ENCODE measurements around the gene UGT1A5. TPM values are rescaled to one million over a fixed set of nuclear protein-coding genes. Genes with fewer than 3 reads are reported as not detected.
"Not testable (repeated sequence)": the region's sequence is repeated elsewhere in the genome, so short reads cannot be mapped to it uniquely, and the experiment has no call there.

The UGT1A5 gene
- total RNA-seq, 1 donor from 2014 or later, result 1.2 TPM

GRCh38 chr2:233693963-233694362 lies 18.7 kb upstream of the UGT1A5 start:
- no peak for DNase-seq (ENCODE audit: extremely low spot score in 2 of 2)
- H3K27ac ChIP-seq, result no peak overlapping the region
- intact Hi-C loops (cut with DNase I), result no loop called here
- H3K4me3 ChIP-seq, result no peak overlapping the region
- no peaks in the 10 kb centered on the region for H3K36me3 ChIP-seq
- no peaks in the 10 kb centered on the region for H3K9me3 ChIP-seq
- no peaks in the 10 kb centered on the region for H3K27me3 ChIP-seq
- peaks cover 8% of the 10 kb centered on the region for H3K4me1 ChIP-seq
- no peak for TF ChIP-seq POLR2A (IDR thresholded peaks at IDR 0.05)
- no peak for TF ChIP-seq POLR2AphosphoS5 (IDR thresholded peaks at IDR 0.05; ENCODE audit: insufficient read depth in 1 of 2, low read depth in 1 of 2)
- no peak for TF ChIP-seq CTCF (IDR thresholded peaks at IDR 0.05)

- Histone ChIP-seq H3K27me3 (no peaks in the 10 kb centered on the region), H3K27ac (no peak overlapping the region)
Measured at GRCh38 chr2:233698740-233699139, 14.0 kb upstream of the UGT1A5 start.

GRCh38 chr2:233699424-233700027 lies 13.2 kb upstream of the UGT1A5 start:
- no peak overlapping the region for H3K27ac ChIP-seq
- intact Hi-C loops (cut with DNase I), result no loop called here

More at GRCh38 chr2:233698740-233699139, 14.0 kb upstream of the UGT1A5 start:
- no peaks in the 10 kb centered on the region for H3K9me3 ChIP-seq
- TF ChIP-seq POLR2AphosphoS5 (IDR thresholded peaks at IDR 0.05; ENCODE audit: insufficient read depth in 1 of 2, low read depth in 1 of 2) (no peak), POLR2A (IDR thresholded peaks at IDR 0.05) (no peak), CTCF (IDR thresholded peaks at IDR 0.05) (no peak)
- H3K4me3 ChIP-seq, result no peak overlapping the region
- intact Hi-C loops (cut with DNase I), result no loop called here
- no peaks in the 10 kb centered on the region for H3K4me1 ChIP-seq
- DNase-seq (ENCODE audit: extremely low spot score in 2 of 2), result no peak
- H3K36me3 ChIP-seq, result no peaks in the 10 kb centered on the region

GRCh38 chr2:233700028-233700635 lies 12.6 kb upstream of the UGT1A5 start:
- no peak overlapping the region for H3K4me3 ChIP-seq
- H3K27ac ChIP-seq, result no peak overlapping the region
- no peaks in the 10 kb centered on the region for H3K27me3 ChIP-seq
- no peaks in the 10 kb centered on the region for H3K36me3 ChIP-seq
- TF ChIP-seq POLR2A (IDR thresholded peaks at IDR 0.05) (no peak), CTCF (IDR thresholded peaks at IDR 0.05) (no peak), POLR2AphosphoS5 (IDR thresholded peaks at IDR 0.05; ENCODE audit: insufficient read depth in 1 of 2, low read depth in 1 of 2) (peak in 1 of 2 donors; percentile 43)
- no peak for DNase-seq (ENCODE audit: extremely low spot score in 2 of 2)
- no peaks in the 10 kb centered on the region for H3K4me1 ChIP-seq
- intact Hi-C loops (cut with DNase I), result no loop called here
- no peaks in the 10 kb centered on the region for H3K9me3 ChIP-seq

More at GRCh38 chr2:233699424-233700027, 13.2 kb upstream of the UGT1A5 start:
- H3K36me3 ChIP-seq, result no peaks in the 10 kb centered on the region
- H3K4me3 ChIP-seq, result no peak overlapping the region
- no peak for DNase-seq (ENCODE audit: extremely low spot score in 2 of 2)
- H3K9me3 ChIP-seq, result no peaks in the 10 kb centered on the region
- no peaks in the 10 kb centered on the region for H3K27me3 ChIP-seq
- no peaks in the 10 kb centered on the region for H3K4me1 ChIP-seq
- no peak for TF ChIP-seq CTCF (IDR thresholded peaks at IDR 0.05)
- TF ChIP-seq POLR2AphosphoS5 (IDR thresholded peaks at IDR 0.05; ENCODE audit: insufficient read depth in 1 of 2, low read depth in 1 of 2), result no peak
- TF ChIP-seq POLR2A (IDR thresholded peaks at IDR 0.05), result no peak

- DNase-seq (ENCODE audit: extremely low spot score in 2 of 2); H3K27ac ChIP-seq; H3K27me3 ChIP-seq; H3K36me3 ChIP-seq; H3K9me3 ChIP-seq; H3K4me3 ChIP-seq; intact Hi-C loops (cut with DNase I); H3K4me1 ChIP-seq: not testable (repeated sequence)
Measured at GRCh38 chr2:233700842-233701241, 11.9 kb upstream of the UGT1A5 start.

Measured in vagina (tissue), 2 donors.